Chondrocyte (in vitro differentiated cells): ENCODE results near the gene TPRA1. TPM values are rescaled to one million over a fixed set of nuclear protein-coding genes. Genes with fewer than 3 reads are reported as not detected.

Source experiments
- DNase-seq: peaks from one replicate; pipeline ENCODE4 v3.0.0; 2021; ENCODE audit warnings: mixed read lengths, low spot score
- H3K27ac Mint-ChIP-seq: one replicate; pipeline ENCODE4 v1.8.0; 2021; ENCODE audit warnings: mild to moderate bottlenecking, moderate library complexity, mixed read lengths; ENCODE audit not compliant: unreplicated experiment
- H3K27me3 Mint-ChIP-seq: 2 replicates; pipeline ENCODE4 v1.8.0; 2021; ENCODE audit warnings: low read depth, mixed read lengths
- H3K36me3 Mint-ChIP-seq: 2 replicates; pipeline ENCODE4 v1.8.0; 2021; ENCODE audit warnings: low read depth, mixed read lengths
- H3K4me1 Mint-ChIP-seq: 2 replicates; pipeline ENCODE4 v1.8.0; 2021; ENCODE audit warnings: low read depth, mild to moderate bottlenecking, mixed read lengths
- H3K4me3 Mint-ChIP-seq: one replicate; pipeline ENCODE4 v1.8.0; 2021; ENCODE audit warnings: mild to moderate bottlenecking, moderate library complexity, mixed read lengths; ENCODE audit not compliant: unreplicated experiment
- H3K9me3 Mint-ChIP-seq: 2 replicates; pipeline ENCODE4 v1.8.0; 2021; ENCODE audit warnings: low read depth, mixed read lengths
- CTCF ChIP-seq: fragments of 200-600 bp; sonication (generic); IDR thresholded peaks from 2 replicates; pipeline ENCODE4 v1.5.0; 2021; ENCODE audit warnings: antibody characterized with exemption, mild to moderate bottlenecking, moderate library complexity
- total RNA-seq: library from RNA; stranded (reverse); gene quantifications from 3 replicates; pipeline ENCODE4 v1.2.1, GENCODE V29; 2021

TPRA1 gene
- total RNA-seq, 1 donor from 2014 or later, result 37.2 TPM

- TF ChIP-seq CTCF, result no peak
- Mint-ChIP-seq H3K36me3 (no peaks in the 10 kb centered on the region), H3K27ac (peak overlapping the region; percentile 49), H3K4me3 (no peak overlapping the region), H3K9me3 (no peaks in the 10 kb centered on the region), H3K27me3 (no peaks in the 10 kb centered on the region), H3K4me1 (peaks cover 54% of the 10 kb centered on the region)
- no peak for DNase-seq
Observed at GRCh38 chr3:127549826-127550467, 40.6 kb downstream of the TPRA1 start.

- peak overlapping the region; percentile 66 for H3K27ac Mint-ChIP-seq
- peak; percentile 83 for TF ChIP-seq CTCF
- DNase-seq, result peak; percentile 88
- H3K4me1 Mint-ChIP-seq, result peaks cover 39% of the 10 kb centered on the region
- no peaks in the 10 kb centered on the region for H3K27me3 Mint-ChIP-seq
- H3K36me3 Mint-ChIP-seq, result no peaks in the 10 kb centered on the region
- no peaks in the 10 kb centered on the region for H3K9me3 Mint-ChIP-seq
- H3K4me3 Mint-ChIP-seq, result peak overlapping the region; percentile 57
Observed at GRCh38 chr3:127547761-127548605, 42.5 kb downstream of the TPRA1 start.

- Mint-ChIP-seq H3K4me1 (peaks cover 39% of the 10 kb centered on the region), H3K27ac (peak overlapping the region; percentile 57), H3K9me3 (no peaks in the 10 kb centered on the region), H3K4me3 (peak overlapping the region; percentile 55), H3K27me3 (no peaks in the 10 kb centered on the region), H3K36me3 (no peaks in the 10 kb centered on the region)
- no peak for TF ChIP-seq CTCF
- DNase-seq, result peak; percentile 64
Observed at GRCh38 chr3:127546970-127547733, 43.4 kb downstream of the TPRA1 start.

GRCh38 chr3:127546554-127546953 lies 44.0 kb downstream of the TPRA1 start:
- peak overlapping the region; percentile 55 for H3K4me3 Mint-ChIP-seq
- peaks cover 38% of the 10 kb centered on the region for H3K4me1 Mint-ChIP-seq
- no peaks in the 10 kb centered on the region for H3K9me3 Mint-ChIP-seq
- no peaks in the 10 kb centered on the region for H3K27me3 Mint-ChIP-seq
- no peaks in the 10 kb centered on the region for H3K36me3 Mint-ChIP-seq
- peak; percentile 58 for DNase-seq
- H3K27ac Mint-ChIP-seq, result peak overlapping the region; percentile 57
- no peak for TF ChIP-seq CTCF
